ENCODE data around the gene PCMT1. TPM values are rescaled to one million over a fixed set of nuclear protein-coding genes. Genes with fewer than 3 reads are reported as not detected.
"Not testable (repeated sequence)": the region's sequence is repeated elsewhere in the genome, so short reads cannot be mapped to it uniquely, and the experiment has no call there.

PCMT1 gene
- total RNA-seq, 1 donor from 2014 or later = 58.5 TPM

- no peak for DNase-seq (ENCODE audit: low spot score)
- Mint-ChIP-seq H3K27me3 (ENCODE audit: unreplicated experiment) (no peaks in the 10 kb centered on the region), H3K27ac (ENCODE audit: unreplicated experiment) (no peak overlapping the region), H3K36me3 (ENCODE audit: low read depth, unreplicated experiment) (peaks cover 16% of the 10 kb centered on the region), H3K9me3 (ENCODE audit: unreplicated experiment) (no peaks in the 10 kb centered on the region), H3K4me1 (ENCODE audit: unreplicated experiment) (no peaks in the 10 kb centered on the region), H3K4me3 (ENCODE audit: unreplicated experiment) (no peak overlapping the region)
- no peak for TF ChIP-seq CTCF (IDR thresholded peaks at IDR 0.05; ENCODE audit: unreplicated experiment)
Observed at GRCh38 chr6:149728499-149729234, 20.9 kb upstream of the PCMT1 start.

GRCh38 chr6:149729824-149730223 lies 19.7 kb upstream of the PCMT1 start:
- TF ChIP-seq CTCF (IDR thresholded peaks at IDR 0.05; ENCODE audit: unreplicated experiment) = no peak
- no peak for DNase-seq (ENCODE audit: low spot score)
- H3K9me3 Mint-ChIP-seq (ENCODE audit: unreplicated experiment) = no peaks in the 10 kb centered on the region
- H3K27ac Mint-ChIP-seq (ENCODE audit: unreplicated experiment) = no peak overlapping the region
- H3K27me3 Mint-ChIP-seq (ENCODE audit: unreplicated experiment) = no peaks in the 10 kb centered on the region
- H3K36me3 Mint-ChIP-seq (ENCODE audit: low read depth, unreplicated experiment) = peaks cover 16% of the 10 kb centered on the region
- no peak overlapping the region for H3K4me3 Mint-ChIP-seq (ENCODE audit: unreplicated experiment)
- no peaks in the 10 kb centered on the region for H3K4me1 Mint-ChIP-seq (ENCODE audit: unreplicated experiment)

- no peaks in the 10 kb centered on the region for H3K9me3 Mint-ChIP-seq (ENCODE audit: unreplicated experiment)
- H3K27me3 Mint-ChIP-seq (ENCODE audit: unreplicated experiment) = no peaks in the 10 kb centered on the region
- no peak overlapping the region for H3K27ac Mint-ChIP-seq (ENCODE audit: unreplicated experiment)
- H3K36me3 Mint-ChIP-seq (ENCODE audit: low read depth, unreplicated experiment) = peaks cover 19% of the 10 kb centered on the region
- no peak for DNase-seq (ENCODE audit: low spot score)
- TF ChIP-seq CTCF (IDR thresholded peaks at IDR 0.05; ENCODE audit: unreplicated experiment) = no peak
- no peak overlapping the region for H3K4me3 Mint-ChIP-seq (ENCODE audit: unreplicated experiment)
- no peaks in the 10 kb centered on the region for H3K4me1 Mint-ChIP-seq (ENCODE audit: unreplicated experiment)
Observed at GRCh38 chr6:149733089-149733720, 16.3 kb upstream of the PCMT1 start.

GRCh38 chr6:149734915-149735314 lies 14.6 kb upstream of the PCMT1 start:
- Mint-ChIP-seq H3K27ac (ENCODE audit: unreplicated experiment) (no peak overlapping the region), H3K4me3 (ENCODE audit: unreplicated experiment) (no peak overlapping the region), H3K9me3 (ENCODE audit: unreplicated experiment) (no peaks in the 10 kb centered on the region), H3K4me1 (ENCODE audit: unreplicated experiment) (no peaks in the 10 kb centered on the region), H3K36me3 (ENCODE audit: low read depth, unreplicated experiment) (peaks cover 12% of the 10 kb centered on the region), H3K27me3 (ENCODE audit: unreplicated experiment) (no peaks in the 10 kb centered on the region)
- no peak for DNase-seq (ENCODE audit: low spot score)
- no peak for TF ChIP-seq CTCF (IDR thresholded peaks at IDR 0.05; ENCODE audit: unreplicated experiment)

- H3K36me3 Mint-ChIP-seq (ENCODE audit: low read depth, unreplicated experiment); DNase-seq (ENCODE audit: low spot score); H3K9me3 Mint-ChIP-seq (ENCODE audit: unreplicated experiment); H3K27me3 Mint-ChIP-seq (ENCODE audit: unreplicated experiment): not testable (repeated sequence)
- peaks cover 18% of the 10 kb centered on the region for H3K4me1 Mint-ChIP-seq (ENCODE audit: unreplicated experiment)
- H3K4me3 Mint-ChIP-seq (ENCODE audit: unreplicated experiment) = peak overlapping the region; percentile 99
- H3K27ac Mint-ChIP-seq (ENCODE audit: unreplicated experiment) = peak overlapping the region; percentile 54
Observed at GRCh38 chr6:149745252-149745651, 4.3 kb upstream of the PCMT1 start.

All from endothelial cell (in vitro differentiated cells).